A549 (cell line): ENCODE results near the gene SPPL3.

Experiments used
- CTCF ChIP-seq: fragments of >200 bp; sonication (Bioruptor Twin); formaldehyde crosslinking; IDR thresholded peaks from 3 replicates; pipeline ENCODE4 v1.5.1; 2016
- EP300 ChIP-seq, 2 experiments: fragments of >200 bp; sonication (Bioruptor Twin); formaldehyde crosslinking; IDR thresholded peaks; 2 replicates in 1 of 2; 3 replicates in 1 of 2; pipeline ENCODE4 v1.6.1; 2016 to 2017
- KDM1A ChIP-seq: fragments of 200-600 bp; sonication (generic); IDR thresholded peaks from 2 replicates; pipeline ENCODE4 v1.6.1; 2016; ENCODE audit warnings: low read depth, mild to moderate bottlenecking
- RNF2 ChIP-seq: fragments of 200-600 bp; sonication (generic); IDR thresholded peaks from 2 replicates; pipeline ENCODE4 v1.6.1; 2016; ENCODE audit warnings: low read depth, mild to moderate bottlenecking, antibody characterized with exemption, moderate library complexity, borderline replicate concordance
- SREBF2 ChIP-seq: fragments of 450-650 bp; IDR thresholded peaks from 2 replicates; pipeline ENCODE4 v1.6.1; 2014; ENCODE audit warnings: mild to moderate bottlenecking, moderate library complexity

- no peak for TF ChIP-seq EP300 (IDR thresholded peaks at IDR 0.05)
- no peak for TF ChIP-seq SREBF2
- TF ChIP-seq CTCF, result no peak
- no peak for TF ChIP-seq RNF2
- TF ChIP-seq KDM1A, result no peak
Observed at GRCh38 chr12:120887253-120888043, 16.7 kb downstream of the SPPL3 start.
